Fibroblast of upper back skin (primary cell): ENCODE results near the gene HLA-DOA.
A peak's percentile ranks its signal among the peaks of the same experiment; 100 is the strongest.

Source experiments
- DNase-seq: peaks from one replicate; pipeline ENCODE4 v3.0.0-alpha.2; 2013

The HLA-DOA gene

DNA sequence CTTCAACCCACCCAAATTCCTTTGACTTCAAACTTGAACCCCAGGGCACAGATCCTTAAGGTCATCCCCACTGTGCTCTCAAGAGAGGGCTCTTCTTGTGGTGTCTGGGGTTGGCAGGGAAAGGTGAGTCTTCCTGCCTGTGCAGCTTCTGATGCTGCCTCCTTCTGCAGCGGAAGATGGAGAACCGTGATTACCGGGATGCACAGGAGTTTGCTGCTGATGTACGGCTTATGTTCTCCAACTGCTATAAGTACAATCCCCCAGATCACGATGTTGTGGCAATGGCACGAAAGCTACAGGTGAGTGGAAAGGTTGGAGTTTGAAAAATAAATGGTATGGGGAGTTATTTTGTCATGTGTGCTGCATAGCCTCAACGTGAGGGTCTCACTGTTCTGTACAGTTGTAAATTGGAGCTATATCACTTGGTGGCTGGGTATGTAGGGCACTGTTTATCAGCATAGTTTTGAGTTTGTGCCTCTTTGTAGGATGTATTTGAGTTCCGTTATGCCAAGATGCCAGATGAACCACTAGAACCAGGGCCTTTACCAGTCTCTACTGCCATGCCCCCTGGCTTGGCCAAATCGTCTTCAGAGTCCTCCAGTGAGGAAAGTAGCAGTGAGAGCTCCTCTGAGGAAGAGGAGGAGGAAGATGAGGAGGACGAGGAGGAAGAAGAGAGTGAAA is 32.0 kb downstream of the HLA-DOA start:
- no peak for DNase-seq

DNA sequence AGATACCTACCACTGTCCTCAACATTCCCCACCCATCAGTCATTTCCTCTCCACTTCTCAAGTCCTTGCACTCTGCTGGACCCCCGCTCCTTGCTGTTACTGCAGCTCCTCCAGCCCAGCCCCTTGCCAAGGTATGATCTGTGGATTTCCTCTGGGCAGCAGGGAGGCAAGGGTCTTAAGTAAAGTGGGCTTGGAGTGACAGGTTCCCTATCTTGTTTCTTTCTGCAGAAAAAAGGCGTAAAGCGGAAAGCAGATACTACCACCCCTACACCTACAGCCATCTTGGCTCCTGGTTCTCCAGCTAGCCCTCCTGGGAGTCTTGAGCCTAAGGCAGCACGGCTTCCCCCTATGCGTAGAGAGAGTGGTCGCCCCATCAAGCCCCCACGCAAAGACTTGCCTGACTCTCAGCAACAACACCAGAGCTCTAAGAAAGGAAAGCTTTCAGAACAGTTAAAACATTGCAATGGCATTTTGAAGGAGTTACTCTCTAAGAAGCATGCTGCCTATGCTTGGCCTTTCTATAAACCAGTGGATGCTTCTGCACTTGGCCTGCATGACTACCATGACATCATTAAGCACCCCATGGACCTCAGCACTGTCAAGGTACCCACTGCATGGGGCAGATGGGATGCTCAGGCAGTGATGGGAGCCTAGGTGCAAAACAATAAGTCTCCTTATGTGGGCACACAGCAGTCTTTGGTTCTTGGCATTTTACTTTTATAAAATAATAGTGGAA is 32.9 kb downstream of the HLA-DOA start:
- no peak for DNase-seq

- DNase-seq: no peak
These were observed 33.5 kb downstream of the HLA-DOA start for GRCh38 chr6:32975886-32976285.

GRCh38 chr6:32974541-32975308 is 34.7 kb downstream of the HLA-DOA start:
- DNase-seq: no peak

- DNase-seq: peak; percentile 46
These were observed 35.4 kb downstream of the HLA-DOA start for GRCh38 chr6:32974016-32974333.

DNA sequence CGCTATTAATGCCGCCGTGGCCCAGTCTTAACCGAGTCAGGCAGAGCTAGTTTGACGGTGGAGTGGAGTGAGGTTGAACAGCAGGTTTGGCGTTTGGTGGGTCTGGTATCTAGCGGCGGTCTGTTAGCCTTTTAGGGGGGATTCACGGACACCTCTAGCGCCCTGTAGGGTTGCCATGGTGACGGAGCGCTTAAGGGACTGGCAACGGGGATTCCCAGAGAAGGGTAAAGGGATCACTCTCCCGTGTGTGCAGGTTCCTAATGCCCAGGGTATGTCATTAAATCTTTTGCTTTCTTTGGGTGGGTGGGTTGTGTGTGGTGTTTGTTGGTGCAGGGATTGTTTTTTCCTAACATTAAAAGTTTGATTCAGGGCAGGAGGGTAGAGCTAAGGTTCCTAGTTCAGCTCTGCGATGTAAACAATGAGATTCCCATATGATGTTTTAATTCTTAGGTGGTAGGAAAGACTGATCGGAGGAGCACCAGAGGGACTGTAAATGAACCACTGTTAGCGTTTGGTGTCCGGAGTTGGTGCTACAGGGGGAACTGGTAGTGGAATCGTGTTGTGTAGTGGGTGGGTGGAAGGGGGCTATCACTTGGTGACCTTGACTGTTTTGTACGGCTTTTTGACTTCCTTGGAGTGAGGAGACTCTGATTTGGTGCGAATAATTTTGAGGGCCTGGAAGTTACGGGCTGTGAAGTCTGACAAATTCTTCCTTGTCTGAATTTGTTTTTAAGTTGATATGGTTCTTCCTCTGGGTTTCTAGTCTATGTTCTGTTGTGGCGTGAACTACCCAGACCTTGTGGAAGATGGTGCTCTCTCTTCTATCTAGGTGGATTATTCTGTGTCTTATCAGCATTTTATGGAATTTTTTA is 36.0 kb downstream of the HLA-DOA start:
- no peak for DNase-seq

DNA sequence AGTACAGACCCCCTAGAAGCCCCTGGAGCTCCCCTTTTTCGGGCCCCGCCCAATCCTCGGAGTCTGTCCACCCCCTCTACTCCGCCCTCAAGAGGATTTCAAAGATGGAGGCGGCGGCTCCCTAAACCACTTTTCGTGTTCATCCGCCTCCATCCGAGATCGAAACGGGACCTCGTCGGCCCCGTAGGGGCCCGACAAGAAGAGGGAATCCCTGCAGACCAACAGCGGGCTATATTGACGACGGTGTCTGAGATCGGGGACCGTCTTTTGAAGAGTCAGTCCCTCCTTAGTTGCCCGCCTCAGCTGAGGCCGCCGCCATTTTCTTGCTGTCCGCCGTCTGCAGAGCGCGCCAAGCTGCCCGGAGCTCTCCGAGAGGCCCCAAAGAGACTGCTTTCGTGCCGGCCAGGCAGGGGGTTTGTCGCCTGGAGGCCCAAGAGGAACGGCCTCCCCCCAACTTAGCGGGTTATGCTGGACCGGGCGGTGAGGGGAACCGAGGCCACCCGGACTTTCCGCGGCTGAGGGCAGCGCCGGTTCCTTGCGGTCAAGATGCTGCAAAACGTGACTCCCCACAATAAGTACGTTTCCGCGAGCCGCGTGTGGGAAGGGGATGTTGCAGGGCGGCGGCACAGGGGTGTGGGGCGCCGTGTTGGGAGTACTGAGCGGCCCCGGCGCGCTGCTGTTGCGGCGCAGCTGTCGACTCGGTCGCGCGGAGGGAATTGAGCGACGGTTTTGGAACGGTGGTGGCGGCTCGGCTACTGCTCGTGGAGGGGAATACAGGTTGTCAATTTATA is 36.8 kb downstream of the HLA-DOA start:
- no peak for DNase-seq

DNA sequence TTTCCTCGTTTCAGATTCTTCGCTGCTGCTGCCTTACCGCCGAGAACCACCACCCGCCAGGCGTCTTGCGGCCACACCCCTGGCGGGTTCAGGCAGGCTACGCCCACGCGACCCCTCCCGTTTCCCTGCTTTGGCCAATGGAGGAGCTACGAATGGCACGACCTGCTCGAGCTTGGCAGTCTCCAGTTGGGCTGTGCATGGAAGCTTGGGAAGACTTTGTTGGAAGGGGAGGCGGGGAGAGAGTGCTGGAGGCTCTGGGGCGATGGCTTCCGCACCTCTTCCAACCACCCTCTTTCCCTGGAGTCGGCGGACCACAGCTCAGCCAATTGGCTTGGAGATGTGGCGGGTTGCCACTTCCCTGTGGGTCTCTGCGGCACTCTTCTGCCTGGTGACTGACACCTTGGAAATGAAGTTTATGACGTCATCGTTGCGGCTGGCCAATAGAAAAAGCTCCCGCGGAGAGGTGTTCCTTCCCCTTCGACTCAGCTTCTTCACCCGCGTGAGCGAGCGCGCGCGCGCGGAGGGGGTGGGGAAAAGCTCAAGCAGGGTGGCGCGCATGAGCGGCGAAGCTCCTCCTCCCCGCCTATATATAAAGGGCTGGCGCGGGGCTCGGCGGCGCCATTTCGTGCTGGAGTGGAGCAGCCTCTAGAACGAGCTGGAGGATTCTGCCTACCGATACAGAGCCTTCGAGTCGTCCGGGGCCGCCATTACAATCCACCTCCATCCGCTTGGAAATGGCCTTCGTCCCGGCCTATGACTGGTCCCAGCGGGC is 37.6 kb downstream of the HLA-DOA start:
- DNase-seq: peak; percentile 100

- DNase-seq: no peak
These were observed 38.2 kb downstream of the HLA-DOA start for GRCh38 chr6:32971242-32971580.

GRCh38 chr6:32970413-32971241 is 38.8 kb downstream of the HLA-DOA start:
- DNase-seq: peak; percentile 96

GRCh38 chr6:32969685-32970412 is 39.5 kb downstream of the HLA-DOA start:
- DNase-seq: peak; percentile 100

GRCh38 chr6:32968867-32969684 is 40.3 kb downstream of the HLA-DOA start:
- peak; percentile 85 for DNase-seq

DNA sequence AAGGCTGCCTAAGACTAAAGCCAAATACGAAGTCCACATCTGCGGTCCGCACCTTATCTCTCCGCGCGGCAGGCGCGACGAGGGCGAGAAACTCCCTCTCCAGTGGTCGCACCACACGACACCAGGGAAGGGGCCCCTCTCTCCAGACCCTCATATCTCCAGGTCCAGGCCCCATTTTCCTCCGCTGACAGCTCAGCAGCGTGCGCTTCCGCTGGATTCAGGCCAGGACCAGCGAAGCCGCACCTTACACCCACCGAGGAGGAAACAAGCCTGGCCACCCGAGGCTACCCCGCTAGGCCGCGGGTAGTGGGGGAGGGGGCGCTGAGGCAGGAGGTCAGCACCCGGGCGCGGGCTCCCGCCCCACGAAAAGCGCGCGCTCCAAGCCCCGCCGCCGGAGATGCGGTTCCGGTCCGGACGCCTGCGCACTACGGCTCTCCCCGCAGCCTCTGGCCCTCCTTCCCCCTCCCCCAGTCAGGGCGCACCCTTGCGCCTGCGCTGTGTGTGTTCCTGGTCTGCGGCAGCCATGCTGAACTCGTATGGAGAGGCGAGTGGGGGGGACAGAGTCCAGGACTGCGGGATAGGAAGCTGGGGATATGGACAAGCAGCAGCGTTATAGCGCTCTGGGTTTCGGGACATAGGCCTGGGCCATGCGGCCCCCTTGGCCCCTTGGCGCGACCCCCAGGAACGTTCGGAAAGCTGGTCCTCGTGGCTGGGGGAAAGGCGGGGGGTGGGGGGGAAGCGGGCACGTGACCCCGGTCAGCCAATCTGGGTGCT is 41.1 kb downstream of the HLA-DOA start, which contains the start of gene BRD2:
TSS of gene BRD2 (plus strand) at position 502 of the 774 bp plus-strand sequence. CDS start 4,305 bp downstream, outside the sequence.
- DNase-seq: peak; percentile 98

GRCh38 chr6:32967151-32968091 is 42.0 kb downstream of the HLA-DOA start:
- peak; percentile 61 for DNase-seq

DNA sequence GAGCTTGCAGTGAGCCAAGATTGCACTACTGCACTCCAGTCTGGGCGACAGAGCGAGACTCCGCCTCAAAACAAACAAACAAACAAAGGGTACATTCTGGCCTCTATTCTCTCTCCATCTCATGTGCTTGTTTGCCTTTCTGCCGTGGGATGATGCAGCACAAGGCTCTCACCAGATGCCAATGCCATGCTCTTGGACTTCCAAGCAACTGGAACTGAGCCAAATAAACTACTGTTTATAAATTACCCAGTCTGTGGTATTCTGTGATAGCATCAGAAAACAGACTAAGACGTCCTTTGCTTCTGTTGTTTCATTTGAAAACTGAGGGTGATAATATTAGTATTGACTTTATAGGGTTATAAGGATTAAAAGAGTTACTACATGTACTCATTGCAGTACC is 44.6 kb downstream of the HLA-DOA start:
- no peak for DNase-seq

GRCh38 chr6:32963866-32964265 is 45.5 kb downstream of the HLA-DOA start:
- DNase-seq: no peak
